NOMO-1 (cell line): Measurements from ENCODE around the gene KIF6.
"Not testable (repeated sequence)": the region's sequence is repeated elsewhere in the genome, so short reads cannot be mapped to it uniquely, and the experiment has no call there.

Experiments
- DNase-seq, 2 experiments: peaks; one replicate each; lab custom pipeline; 2025; ENCODE audit not compliant: unreplicated experiment in 2 of 2; lab: John Stamatoyannopoulos, UW

KIF6 gene

DNA sequence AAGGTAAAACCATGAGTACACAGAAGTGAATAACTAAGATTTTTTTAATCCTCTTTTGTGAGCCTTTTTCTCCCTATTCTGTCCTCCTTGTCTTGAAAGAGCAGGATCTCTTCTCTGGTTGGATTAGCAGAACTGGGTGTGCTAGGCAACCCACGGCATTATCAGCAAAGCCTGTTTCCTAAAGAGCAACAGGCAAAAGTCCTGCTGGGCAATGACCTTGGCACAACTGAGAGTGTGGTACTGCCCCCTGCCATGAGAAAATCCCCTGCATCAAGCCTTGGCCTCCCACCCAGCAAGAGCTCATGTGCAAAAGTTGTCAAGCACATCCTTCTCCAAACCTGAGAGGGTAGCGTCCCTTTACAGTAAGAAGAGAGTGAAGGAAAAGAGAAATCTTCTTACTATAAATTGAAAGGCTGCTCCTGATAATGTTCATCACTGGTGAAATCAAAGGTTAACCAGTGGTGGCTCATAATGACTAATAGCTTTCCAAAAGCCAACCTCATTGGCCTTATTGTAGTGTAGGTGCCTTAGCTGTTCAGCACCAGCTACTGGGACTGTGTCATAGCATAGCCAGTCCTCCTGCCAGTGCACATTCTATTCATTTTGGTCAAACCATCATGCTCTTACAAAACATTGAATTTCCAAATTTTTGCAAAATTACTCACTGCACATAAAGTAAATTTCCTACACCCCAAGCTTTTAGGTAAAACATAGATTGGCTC, 17.1 kb downstream of the KIF6 start:
- no peak for DNase-seq

DNA sequence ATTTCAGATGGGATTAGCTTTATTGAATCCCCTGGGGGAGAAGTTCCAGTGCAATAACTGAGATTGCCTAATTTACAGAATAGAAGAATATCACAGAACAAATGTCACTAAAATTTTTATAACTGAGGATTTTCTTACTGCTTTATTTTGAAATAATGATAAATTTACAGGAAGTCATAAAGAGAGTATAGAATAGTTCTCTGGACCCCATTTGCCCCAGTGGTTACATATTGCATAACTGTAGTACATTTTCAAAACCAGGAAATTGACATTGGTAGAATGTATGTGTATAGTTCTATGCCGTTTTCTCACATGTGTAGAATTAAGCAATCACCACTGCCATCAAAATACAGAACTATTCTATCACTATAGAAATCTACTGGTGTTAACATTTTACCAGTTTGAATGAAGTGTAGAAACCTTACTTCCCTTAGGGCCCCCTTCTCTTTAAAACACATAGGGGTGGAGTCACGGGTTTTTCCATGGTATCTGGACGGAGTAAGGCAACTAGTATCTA, 18.3 kb downstream of the KIF6 start:
- DNase-seq, result peak; percentile 17 to 62

- no peak for DNase-seq
Observed at GRCh38 chr6:39702265-39702664, 22.9 kb downstream of the KIF6 start.

DNA sequence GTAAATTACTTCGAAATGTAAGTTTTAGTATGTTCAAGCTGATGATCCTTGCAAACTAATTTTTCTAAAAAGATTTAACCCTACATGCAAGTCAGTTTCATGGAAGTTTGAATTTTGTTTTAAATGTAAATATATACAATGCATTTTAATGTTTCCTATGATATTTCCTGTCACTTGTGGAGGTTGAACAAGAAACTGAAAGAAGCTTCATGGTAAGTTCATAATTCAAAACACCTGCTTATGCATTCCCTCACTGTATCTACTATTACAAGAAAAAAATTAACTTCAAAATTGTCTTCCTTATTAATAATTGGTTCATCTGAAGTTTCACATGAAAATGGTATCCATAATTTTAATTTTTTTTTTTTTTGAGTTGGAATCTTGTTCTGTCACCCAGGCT, 24.8 kb downstream of the KIF6 start:
- no peak for DNase-seq

- no peak for DNase-seq
Observed at GRCh38 chr6:39698789-39699188, 26.4 kb downstream of the KIF6 start.

DNA sequence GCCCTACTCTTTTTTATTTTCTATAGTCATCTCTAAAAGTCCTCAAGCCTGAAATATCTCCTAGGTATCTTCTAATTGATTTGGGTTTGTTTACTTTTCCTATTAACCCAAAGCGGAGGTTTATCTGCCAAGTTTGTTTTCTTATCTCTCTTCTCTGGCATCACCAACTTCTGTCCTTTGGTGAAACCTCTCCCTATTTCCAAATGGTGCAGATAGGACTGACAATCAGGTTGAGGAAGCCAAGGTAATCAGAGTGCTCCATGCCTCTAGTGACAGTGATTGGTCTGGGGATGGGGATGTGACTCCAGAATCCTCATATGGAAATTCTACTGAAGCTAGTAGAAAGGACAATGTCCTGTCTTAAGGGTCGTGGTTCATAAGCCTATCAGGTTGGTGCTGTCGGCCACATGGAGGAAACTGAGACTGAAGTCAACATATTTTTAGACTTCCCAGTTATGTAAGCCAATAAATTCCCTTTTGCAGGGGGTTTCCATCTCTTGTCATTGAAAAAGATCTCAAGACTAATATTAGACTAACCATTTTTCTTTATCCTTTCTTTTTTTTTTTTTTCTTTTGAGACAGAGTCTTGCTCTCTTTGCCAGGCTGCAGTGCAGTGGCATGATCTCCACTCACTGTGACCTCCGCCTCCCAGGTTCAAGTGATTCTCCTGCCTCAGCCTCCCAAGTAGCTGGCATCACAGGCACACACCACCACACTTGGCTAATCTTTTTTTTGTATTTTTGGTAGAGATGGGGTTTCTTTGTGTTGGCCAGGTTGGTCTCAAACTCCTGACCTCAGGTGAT, 28.0 kb downstream of the KIF6 start:
- no peak for DNase-seq

- DNase-seq, result no peak
Observed at GRCh38 chr6:39695447-39695846, 29.8 kb downstream of the KIF6 start.

GRCh38 chr6:39693206-39693605, 32.0 kb downstream of the KIF6 start:
- no peak for DNase-seq

- DNase-seq, result peak in 1 of 2 experiments; percentile 9
Observed at GRCh38 chr6:39688494-39688893, 36.7 kb downstream of the KIF6 start.

DNA sequence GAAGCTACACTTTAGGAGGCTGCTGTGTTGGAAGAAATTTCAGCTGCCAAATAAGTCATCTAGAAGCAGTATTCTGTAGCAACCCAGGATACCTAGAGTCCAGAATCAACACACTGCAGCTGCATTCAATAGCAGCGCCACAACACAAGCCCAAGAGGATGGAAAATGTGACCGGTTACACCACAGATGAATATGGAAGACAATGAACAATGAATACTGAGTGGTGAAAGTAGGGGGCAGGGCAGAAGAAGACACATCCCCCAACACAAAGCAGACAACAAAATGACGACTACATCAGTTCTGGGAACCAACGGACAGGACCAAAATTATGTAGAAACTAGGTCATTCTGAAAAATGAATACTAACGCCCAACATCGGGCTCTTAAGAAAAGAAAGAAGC, 38.2 kb downstream of the KIF6 start:
- DNase-seq, result no peak

DNA sequence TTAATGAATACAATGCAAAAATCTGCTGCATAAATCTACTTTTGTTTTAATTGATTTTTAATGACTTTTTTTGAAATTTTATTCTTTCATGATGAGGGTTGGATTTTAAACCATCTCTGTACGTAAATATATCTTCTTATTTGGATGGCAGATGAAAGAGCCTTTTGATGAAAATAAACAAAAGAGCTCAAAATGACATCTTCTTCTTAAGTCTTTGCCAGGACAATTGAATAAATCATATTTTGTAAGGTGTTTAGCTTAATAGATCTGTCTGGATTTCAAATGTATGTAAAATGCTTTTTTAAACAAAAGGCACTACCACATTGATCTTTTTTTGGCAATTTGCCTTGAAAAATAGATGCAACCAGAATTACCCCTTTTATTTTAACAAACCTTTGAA, 39.3 kb downstream of the KIF6 start:
- no peak for DNase-seq

DNA sequence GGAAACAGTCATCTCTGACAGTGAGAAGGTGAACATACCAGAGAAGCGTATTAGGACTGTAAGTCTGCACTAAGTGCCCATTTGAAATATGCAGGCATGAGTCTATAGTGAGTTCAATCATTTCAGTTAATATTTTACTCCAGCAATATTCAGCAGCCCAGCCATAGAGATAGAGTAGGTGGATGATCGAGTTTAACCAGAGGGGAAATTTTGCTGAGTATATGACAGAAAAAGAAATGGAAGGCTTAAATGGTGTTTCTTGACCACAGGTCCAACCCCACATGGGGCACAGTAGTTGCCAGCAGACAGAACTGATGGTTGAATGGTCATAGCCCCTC, 39.8 kb downstream of the KIF6 start:
- DNase-seq, result no peak

DNA sequence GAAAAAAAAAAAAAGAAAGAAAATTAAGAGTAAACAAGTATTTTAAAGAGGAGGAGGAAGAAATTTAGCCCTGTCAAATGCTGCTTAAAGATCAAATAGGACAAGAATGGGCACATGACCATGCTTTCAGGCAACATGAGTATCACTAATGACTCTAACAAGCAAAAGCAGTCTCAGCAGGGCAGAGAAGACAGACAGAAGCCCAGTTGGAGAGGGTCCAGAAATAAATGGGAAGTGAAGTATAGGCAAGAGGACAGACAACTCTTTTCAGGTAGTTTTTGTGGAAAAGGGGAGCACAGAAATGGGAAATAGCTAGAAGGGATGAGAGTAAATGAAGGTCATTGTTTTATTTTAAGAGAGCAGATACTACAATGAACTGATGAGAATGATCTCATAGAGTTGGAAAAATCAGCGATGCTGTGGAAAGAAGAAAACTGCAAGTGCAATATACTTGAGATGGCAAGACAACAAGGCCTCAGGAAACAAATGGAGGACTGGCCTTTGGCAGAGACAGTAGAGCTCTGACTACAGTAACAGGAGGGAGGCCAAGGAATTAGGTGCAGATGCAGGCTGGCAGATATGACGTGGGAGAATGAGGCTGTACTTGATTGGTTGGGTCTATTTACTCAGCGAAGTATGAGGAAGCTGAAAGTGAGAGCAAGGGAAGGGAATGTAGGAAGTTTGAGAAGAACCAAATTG, 40.3 kb downstream of the KIF6 start:
- no peak for DNase-seq

- DNase-seq, result no peak
Observed at GRCh38 chr6:39681674-39682121, 43.5 kb downstream of the KIF6 start.

GRCh38 chr6:39678914-39679313, 46.3 kb downstream of the KIF6 start:
- DNase-seq, result no peak

DNA sequence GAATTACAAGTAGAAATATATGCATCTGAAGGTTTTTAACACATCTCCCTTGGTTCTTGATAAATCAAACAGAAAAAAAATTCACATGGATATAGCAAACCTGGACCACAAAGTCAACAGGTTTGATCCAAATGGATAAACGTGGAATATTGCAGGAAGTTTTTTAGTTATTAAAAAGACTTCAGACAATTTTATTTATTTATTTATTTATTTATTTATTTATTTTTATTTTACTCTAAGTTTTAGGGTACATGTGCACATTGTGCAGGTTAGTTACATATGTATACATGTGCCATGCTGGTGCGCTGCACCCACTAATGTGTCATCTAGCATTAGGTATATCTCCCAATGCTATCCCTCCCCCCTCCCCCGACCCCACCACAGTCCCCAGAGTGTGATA, 47.9 kb downstream of the KIF6 start:
- not testable (repeated sequence) for DNase-seq

DNA sequence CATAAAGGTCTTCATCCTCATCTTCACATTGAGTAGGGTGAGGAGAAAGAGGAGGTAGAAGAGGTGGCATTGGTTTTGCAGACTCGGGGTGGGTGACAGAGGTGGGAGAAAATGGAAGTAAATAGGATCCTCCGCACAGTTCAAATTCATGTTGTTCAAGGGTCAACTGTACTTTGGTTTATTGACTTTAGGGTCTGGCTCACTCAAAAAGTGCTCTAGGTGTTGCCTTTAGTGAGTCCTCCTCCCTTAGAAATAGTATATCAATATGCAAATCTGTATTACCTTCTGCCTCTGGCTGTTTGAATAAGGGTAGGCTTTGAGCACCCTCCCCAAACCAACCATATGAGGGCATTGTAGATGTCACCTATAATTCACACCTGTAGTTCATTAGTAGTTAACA, 54.7 kb downstream of the KIF6 start:
- DNase-seq, result no peak

GRCh38 chr6:39669973-39670342, 55.2 kb downstream of the KIF6 start:
- DNase-seq, result no peak

DNA sequence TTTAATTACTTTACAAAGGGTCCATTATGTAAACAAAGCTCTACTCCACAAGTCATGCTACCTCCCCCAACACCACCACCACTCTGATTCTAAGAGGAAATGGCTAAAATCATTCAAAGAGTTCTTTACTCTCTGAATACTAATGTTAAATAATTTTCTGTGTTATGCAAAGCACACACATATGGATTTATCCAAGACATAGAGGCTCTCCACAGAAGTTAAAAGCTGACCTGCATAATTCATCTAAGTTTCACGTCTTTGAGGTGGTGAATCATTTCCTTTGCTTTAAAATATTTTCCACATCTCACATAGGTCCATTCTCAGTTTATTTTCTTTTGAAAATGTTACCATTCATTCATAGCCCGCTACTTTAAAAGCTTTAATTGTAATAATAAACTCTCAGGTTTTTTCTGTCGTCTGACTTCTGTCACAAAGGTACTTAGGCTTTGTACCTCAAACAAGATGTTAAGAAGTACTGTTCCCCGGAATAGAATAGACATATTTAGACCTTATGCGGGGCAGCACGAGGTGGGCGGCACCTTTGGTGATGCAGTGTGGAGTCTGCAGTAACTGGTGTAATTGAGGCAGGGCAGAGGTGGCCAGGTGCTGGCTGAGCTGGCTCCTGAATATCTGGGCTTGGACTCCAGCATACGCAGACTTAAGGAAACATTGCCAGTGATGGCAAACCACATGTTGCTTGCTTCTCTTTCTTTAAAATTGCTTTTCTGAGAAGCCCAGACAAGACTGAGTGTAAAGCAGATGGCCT, 55.8 kb downstream of the KIF6 start:
- DNase-seq, result no peak

DNA sequence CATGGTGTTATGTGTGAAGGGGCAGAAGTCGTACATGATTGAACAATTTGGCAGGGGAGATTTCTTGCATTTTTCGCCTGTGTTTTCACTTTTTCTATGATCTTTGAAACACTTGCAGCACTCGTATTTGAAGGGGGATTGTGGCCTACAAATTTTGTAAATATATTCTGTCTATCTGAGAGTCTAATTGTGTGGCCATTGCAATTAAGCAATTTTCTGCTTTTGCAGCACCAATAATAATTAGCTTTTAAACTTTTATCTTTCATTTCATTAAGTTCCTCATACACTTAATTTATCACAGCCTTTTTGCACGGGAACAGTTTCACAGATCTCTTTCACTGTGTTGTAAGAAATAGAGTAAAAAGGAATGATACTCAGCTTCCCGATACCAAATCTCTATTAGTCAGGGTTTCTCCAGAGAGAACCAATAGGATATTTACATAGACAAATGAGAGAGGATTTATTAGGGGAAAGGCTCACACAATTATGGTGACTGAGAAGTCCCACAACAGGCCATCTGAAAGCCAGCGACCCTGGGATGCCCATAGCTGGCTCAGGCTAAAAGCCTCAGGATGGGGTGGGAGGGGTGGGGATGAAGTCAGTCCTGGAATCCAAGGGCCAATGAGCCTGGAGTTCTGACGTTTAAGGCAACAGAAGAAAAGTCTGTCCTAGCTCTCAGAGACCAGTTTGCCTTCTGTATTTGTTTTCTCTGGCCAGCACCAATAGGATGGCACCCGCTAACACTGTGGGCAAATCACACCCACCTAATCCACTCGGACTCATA, 58.3 kb downstream of the KIF6 start:
- DNase-seq, result no peak
